Measurements from ENCODE around the gene NINL.
"Not testable (repeated sequence)": the region's sequence is repeated elsewhere in the genome, so short reads cannot be mapped to it uniquely, and the experiment has no call there.

Gene NINL

GRCh38 chr20:25584905-25585704 is at the start of gene NINL:
TSS of gene NINL (minus strand) at chr20:25585531. CDS start at chr20:25526587, 58,944 bp downstream.
- peak; percentile 96 for DNase-seq (ENCODE audit: low spot score)

DNA sequence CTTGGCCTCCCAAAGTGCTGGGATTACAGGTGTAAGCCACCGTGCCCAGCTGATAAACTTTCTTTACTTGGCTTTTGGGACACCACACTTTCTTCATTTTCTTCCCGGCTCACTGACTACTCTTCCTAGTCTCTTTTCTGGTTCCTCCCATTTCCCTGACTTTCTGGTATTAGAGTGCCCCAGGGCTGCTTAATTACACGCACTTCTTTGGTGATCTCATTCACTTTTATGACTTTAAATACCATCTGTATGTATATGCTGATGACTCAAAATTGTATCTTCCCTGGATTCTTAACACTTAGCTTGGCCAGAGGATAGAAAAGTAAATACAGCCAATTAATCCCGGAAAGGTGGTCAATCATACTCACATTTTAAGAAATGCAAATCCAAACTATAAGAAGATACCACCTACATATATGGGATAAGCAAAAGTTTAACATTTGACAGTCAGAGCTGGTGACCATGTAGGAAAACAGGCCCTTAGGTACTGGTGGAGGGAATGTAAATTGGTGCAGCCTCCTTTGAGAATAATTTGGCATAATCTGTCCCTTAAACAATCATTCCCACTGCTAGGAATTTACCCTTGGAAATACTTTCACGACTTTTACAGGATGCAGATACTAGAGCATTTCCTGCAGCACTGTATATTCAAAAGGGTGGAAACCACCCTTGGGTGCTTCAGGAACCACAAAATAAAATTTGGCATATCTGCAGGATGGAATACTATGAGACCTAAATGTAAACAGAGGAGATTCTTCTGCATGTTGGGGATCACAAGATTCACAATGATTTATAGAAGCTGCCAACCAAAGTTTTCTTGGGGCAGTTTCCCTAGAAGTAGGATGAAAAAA is 47.8 kb upstream of the NINL start:
- DNase-seq (ENCODE audit: low spot score), result no peak

- not testable (repeated sequence) for DNase-seq (ENCODE audit: low spot score)
These were observed 45.3 kb upstream of the NINL start for GRCh38 chr20:25630615-25631014.

DNA sequence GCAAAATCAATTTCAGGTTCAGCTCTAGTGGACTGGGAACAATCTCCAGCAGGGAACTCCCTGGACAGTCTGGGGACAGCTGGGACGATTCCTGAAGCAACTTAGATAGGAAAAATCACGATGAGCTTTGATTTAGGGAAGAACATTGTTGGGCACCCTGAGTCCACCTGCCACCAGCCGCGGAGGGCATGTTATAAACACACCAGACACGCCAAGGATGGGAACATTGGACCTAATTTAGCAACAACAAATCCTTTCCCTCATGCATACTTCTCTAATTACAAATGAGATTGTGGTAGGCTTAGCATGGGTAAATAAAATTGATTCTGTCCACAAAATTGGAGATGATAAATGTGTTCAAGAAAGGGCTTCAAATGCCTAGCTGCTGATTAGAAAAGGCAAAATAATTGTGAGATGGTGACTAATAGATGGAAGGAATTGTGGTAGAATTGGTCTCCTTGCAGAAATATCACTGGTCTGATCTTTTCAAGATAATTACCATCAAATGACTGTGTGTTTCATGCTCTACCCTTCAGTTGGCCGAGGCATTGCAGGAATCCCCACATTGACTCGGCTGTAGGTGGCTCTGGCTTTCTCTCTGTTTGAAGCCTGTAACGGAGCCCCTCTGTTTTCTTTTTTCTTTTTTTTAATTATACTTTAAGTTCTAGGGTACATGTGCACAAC is 44.6 kb upstream of the NINL start:
- DNase-seq (ENCODE audit: low spot score), result no peak

GRCh38 chr20:25626779-25627178 is 41.4 kb upstream of the NINL start:
- DNase-seq (ENCODE audit: low spot score), result no peak

- no peak for DNase-seq (ENCODE audit: low spot score)
These were observed 39.2 kb upstream of the NINL start for GRCh38 chr20:25624500-25624939.

DNA sequence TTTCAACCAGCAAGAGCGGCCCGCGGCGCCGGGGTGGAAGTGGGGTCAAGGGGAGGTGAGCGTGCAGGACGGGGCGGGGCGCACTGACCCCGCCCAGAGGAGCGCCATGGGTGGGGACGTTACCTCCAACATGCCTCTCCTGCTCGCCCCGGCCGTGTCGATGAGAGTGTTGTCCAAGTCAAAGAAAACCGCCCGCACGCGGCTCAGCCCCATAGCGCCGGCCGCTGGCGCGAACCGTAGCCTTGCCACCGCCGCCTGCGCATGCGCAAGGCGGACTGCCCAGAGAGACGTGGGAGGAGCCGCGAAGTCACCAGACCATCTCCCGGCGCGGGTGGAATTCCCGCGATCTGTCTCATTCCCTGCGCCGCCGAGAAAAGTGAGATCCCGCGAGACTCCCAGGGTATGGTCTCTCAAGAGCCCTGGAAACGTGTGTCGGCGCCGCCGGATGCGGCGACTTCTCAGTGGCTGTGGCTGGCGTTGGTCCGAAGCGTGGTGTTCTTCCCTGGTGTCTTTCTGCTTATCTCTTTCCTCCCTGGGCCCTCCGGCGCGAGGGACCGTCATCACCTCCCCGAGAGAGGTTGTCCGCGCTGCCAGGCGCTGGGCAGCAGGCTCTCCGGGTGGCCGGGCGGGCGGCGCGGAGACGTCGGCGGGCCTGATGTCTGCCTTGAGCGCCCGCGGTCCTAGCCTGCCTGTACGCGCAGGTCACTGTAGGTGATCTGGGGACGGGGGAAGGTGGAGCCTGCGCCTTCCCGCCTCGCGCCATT is 38.6 kb upstream of the NINL start, which contains the start of gene NANP:
Gene NANP (minus strand): TSS at position 279 of the 764 bp plus-strand sequence. CDS start 66 bp downstream, at position 213.
- DNase-seq (ENCODE audit: low spot score), result peak; percentile 95

GRCh38 chr20:25623225-25623735 is 37.9 kb upstream of the NINL start:
- DNase-seq (ENCODE audit: low spot score), result peak; percentile 31

- no peak for DNase-seq (ENCODE audit: low spot score)
These were observed 37.3 kb upstream of the NINL start for GRCh38 chr20:25622450-25623224.

GRCh38 chr20:25622049-25622448 is 36.7 kb upstream of the NINL start:
- DNase-seq (ENCODE audit: low spot score), result no peak

DNA sequence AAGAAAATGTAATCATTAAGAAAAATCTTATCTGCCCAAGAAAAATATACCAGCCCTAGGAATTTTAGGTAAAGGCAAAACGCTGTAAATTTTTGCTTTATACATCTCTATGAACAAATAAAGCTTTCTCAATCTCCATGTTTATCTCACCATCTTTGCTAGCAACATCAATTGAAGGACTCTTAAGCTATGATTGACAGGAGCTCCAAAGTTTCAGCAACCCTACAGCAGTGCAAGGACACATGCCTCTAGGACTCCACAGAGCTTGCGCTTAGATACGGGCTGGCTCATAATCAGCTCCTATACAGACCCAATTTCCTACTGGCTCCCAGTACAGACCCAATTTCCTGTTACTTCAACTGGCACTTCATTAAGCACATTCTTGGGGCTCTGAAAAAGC is 34.2 kb upstream of the NINL start:
- no peak for DNase-seq (ENCODE audit: low spot score)

GRCh38 chr20:25608774-25609173 is 23.4 kb upstream of the NINL start:
- no peak for DNase-seq (ENCODE audit: low spot score)

GRCh38 chr20:25606094-25606695 is 20.9 kb upstream of the NINL start:
- DNase-seq (ENCODE audit: low spot score), result no peak

GRCh38 chr20:25605148-25605547 is 19.8 kb upstream of the NINL start:
- no peak for DNase-seq (ENCODE audit: low spot score)

DNA sequence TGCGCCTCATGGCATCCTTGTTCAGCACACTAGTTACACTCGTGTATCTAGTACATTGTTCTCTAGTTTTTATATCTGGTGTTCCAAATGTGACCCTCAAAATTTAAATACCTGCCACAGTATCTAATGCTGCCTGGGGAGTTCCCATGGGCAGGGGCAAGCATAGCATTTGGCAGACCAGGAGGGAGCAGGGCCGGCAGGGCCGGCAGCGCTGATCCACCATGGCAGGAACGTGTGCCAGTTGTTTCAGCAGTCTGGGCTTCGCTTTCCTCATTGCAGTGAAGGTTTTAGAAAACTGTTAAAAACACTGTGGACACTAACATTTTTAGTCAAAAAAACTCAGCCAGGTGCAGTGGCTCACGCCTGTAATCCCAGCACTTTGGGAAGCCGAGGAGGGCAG is 19.3 kb upstream of the NINL start:
- no peak for DNase-seq (ENCODE audit: low spot score)

- DNase-seq (ENCODE audit: low spot score), result not testable (repeated sequence)
These were observed 17.6 kb upstream of the NINL start for GRCh38 chr20:25602914-25603309.

DNA sequence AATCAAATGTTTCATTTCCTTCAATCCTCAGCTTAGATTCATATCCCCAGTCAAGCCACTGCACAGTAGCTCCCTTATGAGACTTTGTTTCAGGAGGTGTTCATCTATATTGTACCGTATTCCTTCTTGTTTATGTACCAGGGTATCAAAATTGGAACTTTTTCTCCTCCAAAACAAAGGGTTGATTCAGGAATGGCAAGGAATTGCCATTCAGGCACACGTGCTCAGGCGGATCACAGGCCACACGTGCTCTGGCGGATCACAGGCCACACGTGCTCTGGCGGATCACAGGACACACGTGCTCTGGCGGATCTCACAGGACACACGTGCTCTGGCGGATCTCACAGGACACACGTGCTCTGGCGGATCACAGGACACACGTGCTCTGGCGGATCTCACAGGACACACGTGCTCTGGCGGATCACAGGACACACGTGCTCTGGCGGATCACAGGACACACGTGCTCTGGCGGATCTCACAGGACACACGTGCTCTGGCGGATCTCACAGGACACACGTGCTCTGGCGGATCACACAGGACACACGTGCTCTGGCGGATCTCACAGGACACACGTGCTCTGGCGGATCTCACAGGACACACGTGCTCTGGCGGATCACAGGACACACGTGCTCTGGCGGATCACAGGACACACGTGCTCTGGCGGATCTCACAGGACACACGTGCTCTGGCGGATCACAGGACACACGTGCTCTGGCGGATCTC is 17.0 kb upstream of the NINL start:
- DNase-seq (ENCODE audit: low spot score), result not testable (repeated sequence)

DNA sequence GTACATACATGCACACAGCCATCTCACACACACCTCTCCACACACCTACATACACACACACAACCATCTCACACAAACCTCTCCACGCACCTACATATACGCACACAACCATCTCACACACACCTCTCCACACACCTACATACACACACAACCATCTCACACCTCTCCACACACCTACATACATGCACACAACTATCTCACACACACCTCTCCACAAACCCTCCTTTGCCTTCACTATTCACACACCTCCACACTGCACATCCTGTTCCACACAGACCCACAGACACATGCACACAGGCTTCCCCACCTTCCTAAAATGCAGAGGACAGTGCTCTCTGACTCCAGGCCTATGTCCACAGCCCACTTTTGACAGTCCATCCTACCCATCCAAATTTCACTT is 16.3 kb upstream of the NINL start:
- DNase-seq (ENCODE audit: low spot score), result no peak

GRCh38 chr20:25600632-25601031 is 15.3 kb upstream of the NINL start:
- DNase-seq (ENCODE audit: low spot score), result no peak
